ENCODE results near the gene MARCHF6. TPM values are rescaled to one million over a fixed set of nuclear protein-coding genes. Genes with fewer than 3 reads are reported as not detected.

The MARCHF6 gene
- total and polyA plus RNA-seq, 9 of the 15 experiments (the other 6 are each of a cell fraction or from before 2014, with no cell fraction given): 74.1 to 456 (median 116) TPM

GRCh38 chr5:10355071-10355889 is 1.8 kb downstream of the MARCHF6 start (continued):
- TF ChIP-seq, protein P1, sequence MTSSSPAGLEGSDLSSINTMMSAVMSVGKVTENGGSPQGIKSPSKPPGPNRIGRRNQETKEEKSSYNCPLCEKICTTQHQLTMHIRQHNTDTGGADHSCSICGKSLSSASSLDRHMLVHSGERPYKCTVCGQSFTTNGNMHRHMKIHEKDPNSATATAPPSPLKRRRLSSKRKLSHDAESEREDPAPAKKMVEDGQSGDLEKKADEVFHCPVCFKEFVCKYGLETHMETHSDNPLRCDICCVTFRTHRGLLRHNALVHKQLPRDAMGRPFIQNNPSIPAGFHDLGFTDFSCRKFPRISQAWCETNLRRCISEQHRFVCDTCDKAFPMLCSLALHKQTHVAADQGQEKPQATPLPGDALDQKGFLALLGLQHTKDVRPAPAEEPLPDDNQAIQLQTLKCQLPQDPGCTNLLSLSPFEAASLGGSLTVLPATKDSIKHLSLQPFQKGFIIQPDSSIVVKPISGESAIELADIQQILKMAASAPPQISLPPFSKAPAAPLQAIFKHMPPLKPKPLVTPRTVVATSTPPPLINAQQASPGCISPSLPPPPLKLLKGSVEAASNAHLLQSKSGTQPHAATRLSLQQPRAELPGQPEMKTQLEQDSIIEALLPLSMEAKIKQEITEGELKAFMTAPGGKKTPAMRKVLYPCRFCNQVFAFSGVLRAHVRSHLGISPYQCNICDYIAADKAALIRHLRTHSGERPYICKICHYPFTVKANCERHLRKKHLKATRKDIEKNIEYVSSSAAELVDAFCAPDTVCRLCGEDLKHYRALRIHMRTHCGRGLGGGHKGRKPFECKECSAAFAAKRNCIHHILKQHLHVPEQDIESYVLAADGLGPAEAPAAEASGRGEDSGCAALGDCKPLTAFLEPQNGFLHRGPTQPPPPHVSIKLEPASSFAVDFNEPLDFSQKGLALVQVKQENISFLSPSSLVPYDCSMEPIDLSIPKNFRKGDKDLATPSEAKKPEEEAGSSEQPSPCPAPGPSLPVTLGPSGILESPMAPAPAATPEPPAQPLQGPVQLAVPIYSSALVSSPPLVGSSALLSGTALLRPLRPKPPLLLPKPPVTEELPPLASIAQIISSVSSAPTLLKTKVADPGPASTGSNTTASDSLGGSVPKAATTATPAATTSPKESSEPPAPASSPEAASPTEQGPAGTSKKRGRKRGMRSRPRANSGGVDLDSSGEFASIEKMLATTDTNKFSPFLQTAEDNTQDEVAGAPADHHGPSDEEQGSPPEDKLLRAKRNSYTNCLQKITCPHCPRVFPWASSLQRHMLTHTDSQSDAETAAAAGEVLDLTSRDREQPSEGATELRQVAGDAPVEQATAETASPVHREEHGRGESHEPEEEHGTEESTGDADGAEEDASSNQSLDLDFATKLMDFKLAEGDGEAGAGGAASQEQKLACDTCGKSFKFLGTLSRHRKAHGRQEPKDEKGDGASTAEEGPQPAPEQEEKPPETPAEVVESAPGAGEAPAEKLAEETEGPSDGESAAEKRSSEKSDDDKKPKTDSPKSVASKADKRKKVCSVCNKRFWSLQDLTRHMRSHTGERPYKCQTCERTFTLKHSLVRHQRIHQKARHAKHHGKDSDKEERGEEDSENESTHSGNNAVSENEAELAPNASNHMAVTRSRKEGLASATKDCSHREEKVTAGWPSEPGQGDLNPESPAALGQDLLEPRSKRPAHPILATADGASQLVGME (CRISPR knock-in tag; IDR thresholded peaks at IDR 0.05): no peak
- TF ChIP-seq NCOA6 (IDR thresholded peaks at IDR 0.05) (no peak), SIN3A (IDR thresholded peaks at IDR 0.05; ENCODE audit: borderline replicate concordance in 2 of 2, control insufficient read depth in 1 of 2, low read depth in 2 of 2, low read length in 2 of 2) (peak; percentile 26 to 60; a peak in 1 of 4 replicates), CBX8 (IDR thresholded peaks at IDR 0.05; ENCODE audit: borderline replicate concordance, extremely low read depth, low read depth, low read length, poor library complexity, severe bottlenecking) (no peak), MNT (conservative IDR thresholded peaks at IDR 0.05) (peak; percentile 25 to 35; a peak in 2 of 4 replicates), ZBTB43 (CRISPR knock-in tag; IDR thresholded peaks at IDR 0.05) (no peak), MXI1 (IDR thresholded peaks at IDR 0.05; ENCODE audit: low read depth, low read length) (0 out of 2 replicates have a peak, but pooled peaks have one; percentile 37)
- TF ChIP-seq, protein P2, sequence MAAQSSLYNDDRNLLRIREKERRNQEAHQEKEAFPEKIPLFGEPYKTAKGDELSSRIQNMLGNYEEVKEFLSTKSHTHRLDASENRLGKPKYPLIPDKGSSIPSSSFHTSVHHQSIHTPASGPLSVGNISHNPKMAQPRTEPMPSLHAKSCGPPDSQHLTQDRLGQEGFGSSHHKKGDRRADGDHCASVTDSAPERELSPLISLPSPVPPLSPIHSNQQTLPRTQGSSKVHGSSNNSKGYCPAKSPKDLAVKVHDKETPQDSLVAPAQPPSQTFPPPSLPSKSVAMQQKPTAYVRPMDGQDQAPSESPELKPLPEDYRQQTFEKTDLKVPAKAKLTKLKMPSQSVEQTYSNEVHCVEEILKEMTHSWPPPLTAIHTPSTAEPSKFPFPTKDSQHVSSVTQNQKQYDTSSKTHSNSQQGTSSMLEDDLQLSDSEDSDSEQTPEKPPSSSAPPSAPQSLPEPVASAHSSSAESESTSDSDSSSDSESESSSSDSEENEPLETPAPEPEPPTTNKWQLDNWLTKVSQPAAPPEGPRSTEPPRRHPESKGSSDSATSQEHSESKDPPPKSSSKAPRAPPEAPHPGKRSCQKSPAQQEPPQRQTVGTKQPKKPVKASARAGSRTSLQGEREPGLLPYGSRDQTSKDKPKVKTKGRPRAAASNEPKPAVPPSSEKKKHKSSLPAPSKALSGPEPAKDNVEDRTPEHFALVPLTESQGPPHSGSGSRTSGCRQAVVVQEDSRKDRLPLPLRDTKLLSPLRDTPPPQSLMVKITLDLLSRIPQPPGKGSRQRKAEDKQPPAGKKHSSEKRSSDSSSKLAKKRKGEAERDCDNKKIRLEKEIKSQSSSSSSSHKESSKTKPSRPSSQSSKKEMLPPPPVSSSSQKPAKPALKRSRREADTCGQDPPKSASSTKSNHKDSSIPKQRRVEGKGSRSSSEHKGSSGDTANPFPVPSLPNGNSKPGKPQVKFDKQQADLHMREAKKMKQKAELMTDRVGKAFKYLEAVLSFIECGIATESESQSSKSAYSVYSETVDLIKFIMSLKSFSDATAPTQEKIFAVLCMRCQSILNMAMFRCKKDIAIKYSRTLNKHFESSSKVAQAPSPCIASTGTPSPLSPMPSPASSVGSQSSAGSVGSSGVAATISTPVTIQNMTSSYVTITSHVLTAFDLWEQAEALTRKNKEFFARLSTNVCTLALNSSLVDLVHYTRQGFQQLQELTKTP (IDR thresholded peaks at IDR 0.05; ENCODE audit: low read depth in 1 of 2, partially characterized antibody in 2 of 2): no peak
- TF ChIP-seq, protein P3, sequence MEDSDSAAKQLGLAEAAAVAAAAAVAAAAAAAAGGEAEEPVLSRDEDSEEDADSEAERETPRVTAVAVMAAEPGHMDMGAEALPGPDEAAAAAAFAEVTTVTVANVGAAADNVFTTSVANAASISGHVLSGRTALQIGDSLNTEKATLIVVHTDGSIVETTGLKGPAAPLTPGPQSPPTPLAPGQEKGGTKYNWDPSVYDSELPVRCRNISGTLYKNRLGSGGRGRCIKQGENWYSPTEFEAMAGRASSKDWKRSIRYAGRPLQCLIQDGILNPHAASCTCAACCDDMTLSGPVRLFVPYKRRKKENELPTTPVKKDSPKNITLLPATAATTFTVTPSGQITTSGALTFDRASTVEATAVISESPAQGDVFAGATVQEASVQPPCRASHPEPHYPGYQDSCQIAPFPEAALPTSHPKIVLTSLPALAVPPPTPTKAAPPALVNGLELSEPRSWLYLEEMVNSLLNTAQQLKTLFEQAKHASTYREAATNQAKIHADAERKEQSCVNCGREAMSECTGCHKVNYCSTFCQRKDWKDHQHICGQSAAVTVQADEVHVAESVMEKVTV (CRISPR knock-in tag; IDR thresholded peaks at IDR 0.05): 0 out of 2 replicates have a peak, but pooled peaks have one; percentile 20
